Osteoblast (primary cell): ENCODE measurements around the gene COG7. TPM values are rescaled to one million over a fixed set of nuclear protein-coding genes. Genes with fewer than 3 reads are reported as not detected.
"Not testable (repeated sequence)": the region's sequence is repeated elsewhere in the genome, so short reads cannot be mapped to it uniquely, and the experiment has no call there.

Source experiments
- DNase-seq: peaks from one replicate; pipeline ENCODE4 v3.0.0; 2011; ENCODE audit warnings: low spot score, mixed read lengths; ENCODE audit not compliant: insufficient read length; ENCODE audit errors: missing footprints
- H2AFZ ChIP-seq: 2 replicates; pipeline ENCODE4 v1.6.0; 2011; ENCODE audit warnings: mild to moderate bottlenecking, low read length
- H3K27ac ChIP-seq: 2 replicates; pipeline ENCODE4 v1.5.1; 2011; ENCODE audit warnings: mild to moderate bottlenecking, low read depth, low read length, moderate library complexity
- H3K27me3 ChIP-seq: 2 replicates; pipeline ENCODE4 v1.6.0; 2012; ENCODE audit warnings: mild to moderate bottlenecking, control low read depth, inconsistent platforms, low read length, moderate library complexity; ENCODE audit not compliant: insufficient read depth
- H3K36me3 ChIP-seq: 2 replicates; pipeline ENCODE4 v1.5.1; 2011; ENCODE audit warnings: mild to moderate bottlenecking, low read length, control low read depth, moderate library complexity; ENCODE audit not compliant: insufficient read depth
- H3K4me1 ChIP-seq: 2 replicates; pipeline ENCODE4 v1.5.1; 2011; ENCODE audit warnings: mild to moderate bottlenecking, low read length, control low read depth, moderate library complexity; ENCODE audit not compliant: insufficient read depth
- H3K4me2 ChIP-seq: 2 replicates; pipeline ENCODE4 v1.6.0; 2011; ENCODE audit warnings: mild to moderate bottlenecking, low read length; ENCODE audit not compliant: insufficient read depth
- H3K4me3 ChIP-seq: fragments of 200-600 bp; sonication (generic); 3 replicates; pipeline ENCODE4 v1.5.1; 2012; ENCODE audit warnings: mild to moderate bottlenecking, low read length, inconsistent platforms; ENCODE audit not compliant: insufficient read depth
- H3K79me2 ChIP-seq: 2 replicates; pipeline ENCODE4 v1.6.0; 2012; ENCODE audit warnings: mild to moderate bottlenecking, low read length, control low read depth, inconsistent platforms; ENCODE audit not compliant: insufficient read depth
- H3K9me3 ChIP-seq: 2 replicates; pipeline ENCODE4 v1.5.1; 2011; ENCODE audit warnings: low read depth, low read length, control low read depth
- H4K20me1 ChIP-seq: 2 replicates; pipeline ENCODE4 v1.6.0; 2012; ENCODE audit warnings: mild to moderate bottlenecking, low read length, control low read depth; ENCODE audit not compliant: insufficient read depth
- total RNA-seq: library from RNA; depleted of rRNA; stranded (reverse); fragments of >200 nt; gene quantifications from 2 replicates; pipeline ENCODE4 v1.2.3, GENCODE V29; 2012
- TF ChIP-seq, protein P1 (sequence below): IDR thresholded peaks from 2 replicates; pipeline ENCODE4 v1.5.1; 2011; ENCODE audit warnings: mild to moderate bottlenecking, low read depth, low read length, moderate library complexity; ENCODE audit errors: extremely low read depth

The COG7 gene
- total RNA-seq, 1 donor, result 17.0 TPM

DNA sequence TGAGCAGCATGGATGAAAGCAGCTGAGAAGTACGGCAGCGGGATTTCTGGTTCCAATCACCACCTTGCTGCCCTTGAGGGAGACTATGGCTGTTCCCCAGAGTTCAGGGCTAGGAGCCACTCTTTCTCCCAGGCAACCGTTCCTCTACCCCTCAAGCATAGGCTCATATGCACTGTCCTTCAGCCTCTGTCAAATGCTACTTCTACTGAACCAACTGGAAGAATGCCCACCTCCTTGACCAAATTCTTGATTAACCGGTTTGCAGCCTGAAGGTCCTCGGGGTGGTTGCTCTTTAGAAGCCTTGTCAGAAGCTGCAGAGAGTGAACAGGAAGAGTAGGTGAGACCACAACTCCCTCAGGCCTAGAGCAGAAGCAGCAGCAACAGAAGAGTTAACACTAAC, 33.5 kb upstream of the COG7 start:
- DNase-seq, result no peak
- Histone ChIP-seq H3K4me2 (no peak overlapping the region), H3K4me3 (no peak overlapping the region), H3K9me3 (no peaks in the 10 kb centered on the region), H3K27me3 (no peaks in the 10 kb centered on the region), H3K27ac (no peak overlapping the region), H3K79me2 (no peaks in the 10 kb centered on the region), H3K4me1 (no peaks in the 10 kb centered on the region), H4K20me1 (peaks cover 3% of the 10 kb centered on the region), H3K36me3 (peaks cover 65% of the 10 kb centered on the region), H2AFZ (no peak overlapping the region)
- TF ChIP-seq, protein P1, sequence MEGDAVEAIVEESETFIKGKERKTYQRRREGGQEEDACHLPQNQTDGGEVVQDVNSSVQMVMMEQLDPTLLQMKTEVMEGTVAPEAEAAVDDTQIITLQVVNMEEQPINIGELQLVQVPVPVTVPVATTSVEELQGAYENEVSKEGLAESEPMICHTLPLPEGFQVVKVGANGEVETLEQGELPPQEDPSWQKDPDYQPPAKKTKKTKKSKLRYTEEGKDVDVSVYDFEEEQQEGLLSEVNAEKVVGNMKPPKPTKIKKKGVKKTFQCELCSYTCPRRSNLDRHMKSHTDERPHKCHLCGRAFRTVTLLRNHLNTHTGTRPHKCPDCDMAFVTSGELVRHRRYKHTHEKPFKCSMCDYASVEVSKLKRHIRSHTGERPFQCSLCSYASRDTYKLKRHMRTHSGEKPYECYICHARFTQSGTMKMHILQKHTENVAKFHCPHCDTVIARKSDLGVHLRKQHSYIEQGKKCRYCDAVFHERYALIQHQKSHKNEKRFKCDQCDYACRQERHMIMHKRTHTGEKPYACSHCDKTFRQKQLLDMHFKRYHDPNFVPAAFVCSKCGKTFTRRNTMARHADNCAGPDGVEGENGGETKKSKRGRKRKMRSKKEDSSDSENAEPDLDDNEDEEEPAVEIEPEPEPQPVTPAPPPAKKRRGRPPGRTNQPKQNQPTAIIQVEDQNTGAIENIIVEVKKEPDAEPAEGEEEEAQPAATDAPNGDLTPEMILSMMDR, result no peak

DNA sequence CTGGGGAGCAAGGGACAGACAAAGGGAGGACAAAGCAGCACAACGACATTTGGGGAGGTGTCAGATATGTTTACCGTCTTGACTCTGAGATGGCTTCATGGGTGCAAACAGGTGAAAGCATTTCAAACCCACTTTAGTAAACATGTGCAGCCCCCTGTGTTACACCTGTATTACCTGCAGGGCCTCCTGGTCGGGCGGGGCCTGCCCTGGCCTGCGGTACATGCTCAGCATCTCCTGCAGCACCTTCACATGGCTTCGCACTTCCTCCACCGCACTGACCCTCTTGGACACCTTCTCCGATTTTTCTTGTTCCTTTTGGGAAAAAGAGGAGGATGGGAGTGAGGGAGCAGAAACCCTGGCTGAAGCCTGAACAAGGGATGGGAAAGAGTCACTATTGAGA, 32.9 kb upstream of the COG7 start:
- Histone ChIP-seq H3K36me3 (peaks cover 69% of the 10 kb centered on the region), H3K9me3 (no peaks in the 10 kb centered on the region), H4K20me1 (peaks cover 3% of the 10 kb centered on the region), H3K4me1 (no peaks in the 10 kb centered on the region), H3K4me2 (no peak overlapping the region), H2AFZ (no peak overlapping the region), H3K4me3 (no peak overlapping the region), H3K27me3 (no peaks in the 10 kb centered on the region), H3K79me2 (no peaks in the 10 kb centered on the region), H3K27ac (no peak overlapping the region)
- TF ChIP-seq, protein P1, result no peak
- DNase-seq, result no peak

DNA sequence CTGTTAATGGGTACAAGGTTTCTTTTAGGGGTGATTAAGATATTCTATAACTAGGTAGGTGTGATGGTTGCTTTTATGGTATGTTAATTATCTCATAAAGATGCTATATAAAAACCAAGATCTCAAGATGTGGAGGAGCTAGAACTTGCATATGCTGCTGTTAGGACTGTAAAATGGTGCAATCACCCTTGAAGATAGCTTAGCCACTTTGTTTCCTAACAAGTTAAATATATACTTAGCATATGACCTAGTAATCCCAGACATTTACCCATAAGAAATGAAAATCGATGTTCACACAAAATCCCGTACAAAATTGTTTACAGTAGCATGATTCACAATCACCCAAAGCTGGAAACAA, 32.2 kb upstream of the COG7 start:
- no peak overlapping the region for H3K4me2 ChIP-seq
- H4K20me1 ChIP-seq, result peaks cover 5% of the 10 kb centered on the region
- H3K9me3 ChIP-seq, result no peaks in the 10 kb centered on the region
- H3K27ac ChIP-seq, result no peak overlapping the region
- TF ChIP-seq, protein P1, result no peak
- H3K4me1 ChIP-seq, result no peaks in the 10 kb centered on the region
- no peaks in the 10 kb centered on the region for H3K79me2 ChIP-seq
- H3K27me3 ChIP-seq, result no peaks in the 10 kb centered on the region
- no peak overlapping the region for H2AFZ ChIP-seq
- H3K36me3 ChIP-seq, result peaks cover 73% of the 10 kb centered on the region
- no peak overlapping the region for H3K4me3 ChIP-seq
- DNase-seq, result no peak

DNA sequence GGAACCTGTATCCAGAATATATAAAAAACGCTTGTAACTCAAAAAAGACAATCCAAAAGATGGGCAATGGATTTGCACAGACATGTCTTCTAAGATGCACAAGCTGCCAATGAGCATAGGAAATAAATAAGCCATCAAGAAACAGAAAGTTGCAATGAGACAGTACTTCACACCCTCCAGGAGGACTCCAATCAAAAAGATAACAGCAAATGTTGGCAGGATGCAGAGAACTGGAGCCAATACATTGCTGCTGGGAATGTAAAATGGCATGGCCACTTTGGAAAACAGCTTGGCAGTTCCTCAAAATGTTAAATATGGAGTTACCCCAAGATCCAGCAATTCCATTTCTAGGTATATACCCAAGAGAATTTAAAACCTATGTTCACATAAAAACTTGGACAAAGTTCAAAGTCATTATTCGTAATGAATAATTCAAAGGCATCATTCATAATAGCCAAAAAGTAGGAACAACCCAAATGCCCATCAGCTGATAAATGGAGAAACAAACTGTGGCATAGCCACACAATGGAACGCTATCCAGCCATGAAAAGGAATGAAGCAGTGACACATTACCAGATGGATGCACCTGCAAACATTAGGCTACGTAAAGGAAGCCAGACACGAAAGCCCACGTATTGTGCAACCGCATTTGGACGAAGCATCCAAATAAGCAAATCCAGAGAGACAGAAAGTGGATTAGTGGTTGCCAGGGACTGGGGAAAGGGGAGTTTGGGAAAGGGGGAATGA, 31.7 kb upstream of the COG7 start:
- Histone ChIP-seq H2AFZ (no peak overlapping the region), H3K4me2 (no peak overlapping the region), H3K36me3 (peaks cover 73% of the 10 kb centered on the region), H4K20me1 (peaks cover 5% of the 10 kb centered on the region), H3K27me3 (no peaks in the 10 kb centered on the region), H3K4me3 (no peak overlapping the region), H3K27ac (no peak overlapping the region), H3K79me2 (no peaks in the 10 kb centered on the region), H3K4me1 (no peaks in the 10 kb centered on the region), H3K9me3 (no peaks in the 10 kb centered on the region)
- no peak for DNase-seq
- TF ChIP-seq, protein P1, result no peak

DNA sequence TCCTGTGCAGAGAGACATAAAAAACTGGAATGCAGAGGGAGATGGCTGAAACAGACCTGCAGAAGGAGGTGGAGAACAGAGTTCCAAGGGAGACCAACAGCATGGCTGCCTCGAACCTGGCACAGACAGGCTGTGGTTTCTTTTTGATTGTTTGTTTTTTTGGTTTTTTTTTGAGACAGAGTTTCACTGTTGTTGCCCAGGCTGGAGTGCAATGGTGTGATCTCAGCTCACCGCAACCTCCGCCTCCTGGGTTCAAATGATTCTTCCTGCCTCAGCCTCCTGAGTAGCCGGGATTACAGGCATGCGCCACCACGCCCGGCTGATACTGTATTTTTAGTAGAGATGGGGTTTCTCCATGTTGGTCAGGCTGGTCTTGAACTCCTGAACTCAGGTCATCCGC, 30.5 kb upstream of the COG7 start:
- not testable (repeated sequence) for H4K20me1 ChIP-seq, H3K4me1 ChIP-seq, H3K79me2 ChIP-seq, H3K9me3 ChIP-seq, H3K27me3 ChIP-seq, H3K27ac ChIP-seq, H3K4me2 ChIP-seq, DNase-seq, H3K4me3 ChIP-seq, H2AFZ ChIP-seq
- H3K36me3 ChIP-seq, result peaks cover 80% of the 10 kb centered on the region
